H9 (cell line): Measurements from ENCODE around the gene ONECUT3. TPM values are rescaled to one million over a fixed set of nuclear protein-coding genes. Genes with fewer than 3 reads are reported as not detected.
A peak's percentile ranks its signal among the peaks of the same experiment; 100 is the strongest.

ENCODE experiments used
- DNase-seq: peaks from one replicate; pipeline ENCODE4 v3.0.0-alpha.2; 2017
- H2AFZ ChIP-seq: one replicate; pipeline ENCODE4 v1.6.1; 2013; ENCODE audit warnings: mild to moderate bottlenecking, low read length, control low read depth, moderate library complexity
- H2AK5ac ChIP-seq: 2 replicates; pipeline ENCODE4 v1.6.1; 2013; ENCODE audit warnings: low read length, control low read depth, mixed read lengths; ENCODE audit not compliant: insufficient read length
- H2BK120ac ChIP-seq: one replicate; pipeline ENCODE4 v1.6.1; 2013; ENCODE audit warnings: low read depth, mild to moderate bottlenecking, low read length, control low read depth, inconsistent platforms; ENCODE audit not compliant: poor library complexity, severe bottlenecking
- H2BK12ac ChIP-seq: 2 replicates; pipeline ENCODE4 v1.6.1; 2013; ENCODE audit warnings: low read length, control low read depth, mixed read lengths, low read depth; ENCODE audit not compliant: insufficient read length
- H2BK15ac ChIP-seq: 2 replicates; pipeline ENCODE4 v1.6.1; 2013; ENCODE audit warnings: low read depth, low read length, control low read depth
- H2BK20ac ChIP-seq: one replicate; pipeline ENCODE4 v1.6.1; 2013; ENCODE audit warnings: low read depth, mild to moderate bottlenecking, low read length, control low read depth, inconsistent platforms; ENCODE audit not compliant: poor library complexity, severe bottlenecking
- H2BK5ac ChIP-seq: 2 replicates; pipeline ENCODE4 v1.6.1; 2013; ENCODE audit warnings: low read length, control low read depth, mixed read lengths; ENCODE audit not compliant: insufficient read length
- H3K14ac ChIP-seq: 2 replicates; pipeline ENCODE4 v1.6.1; 2013; ENCODE audit warnings: low read length, control low read depth; ENCODE audit not compliant: insufficient read depth
- H3K18ac ChIP-seq: 2 replicates; pipeline ENCODE4 v1.6.1; 2013; ENCODE audit warnings: low read depth, mild to moderate bottlenecking, mixed read lengths, low read length, control low read depth; ENCODE audit not compliant: insufficient read length
- H3K23ac ChIP-seq: 2 replicates; pipeline ENCODE4 v1.6.1; 2013; ENCODE audit warnings: low read length, control low read depth, mixed read lengths, low read depth; ENCODE audit not compliant: insufficient read length
- H3K23me2 ChIP-seq: 2 replicates; pipeline ENCODE4 v1.6.1; 2013; ENCODE audit warnings: low read depth, mild to moderate bottlenecking, mixed read lengths, low read length, control low read depth; ENCODE audit not compliant: insufficient read length, poor library complexity, severe bottlenecking
- H3K27ac ChIP-seq: 2 replicates; pipeline ENCODE4 v1.5.1; 2013; ENCODE audit warnings: low read length, control low read depth, mixed read lengths, low read depth; ENCODE audit not compliant: insufficient read length
- H3K27me3 ChIP-seq: 2 replicates; pipeline ENCODE4 v1.6.1; 2013; ENCODE audit warnings: low read length, control low read depth, inconsistent platforms; ENCODE audit not compliant: insufficient read depth
- H3K4ac ChIP-seq: 2 replicates; pipeline ENCODE4 v1.6.1; 2013; ENCODE audit warnings: low read depth, mild to moderate bottlenecking, control low read depth, inconsistent platforms, low read length, moderate library complexity
- H3K4me1 ChIP-seq: 2 replicates; pipeline ENCODE4 v1.6.1; 2013; ENCODE audit warnings: low read length, control low read depth, inconsistent platforms; ENCODE audit not compliant: insufficient read depth
- H3K4me2 ChIP-seq: 2 replicates; pipeline ENCODE4 v1.6.1; 2013; ENCODE audit warnings: low read length, control low read depth, mixed read lengths; ENCODE audit not compliant: insufficient read length, insufficient read depth
- H3K56ac ChIP-seq: 2 replicates; pipeline ENCODE4 v1.6.1; 2013; ENCODE audit warnings: low read depth, mild to moderate bottlenecking, mixed read lengths, low read length, control low read depth; ENCODE audit not compliant: insufficient read length
- H3K79me1 ChIP-seq: 2 replicates; pipeline ENCODE4 v1.6.1; 2013; ENCODE audit warnings: low read depth, mild to moderate bottlenecking, moderate library complexity, low read length, control low read depth, inconsistent platforms; ENCODE audit not compliant: insufficient read depth, poor library complexity, severe bottlenecking
- H3K79me2 ChIP-seq: 2 replicates; pipeline ENCODE4 v1.6.1; 2013; ENCODE audit warnings: low read length, control low read depth, inconsistent platforms; ENCODE audit not compliant: insufficient read depth
- H3K9ac ChIP-seq: 2 replicates; pipeline ENCODE4 v1.6.1; 2013; ENCODE audit warnings: low read length, control low read depth, mixed read lengths; ENCODE audit not compliant: insufficient read length; ENCODE audit errors: extremely low read depth
- H3K9me3 ChIP-seq: one replicate; pipeline ENCODE4 v1.6.1; 2013; ENCODE audit warnings: low read depth, low read length, inconsistent platforms; ENCODE audit not compliant: control insufficient read depth
- H3T11ph ChIP-seq: one replicate; pipeline ENCODE4 v1.6.1; 2013; ENCODE audit warnings: mild to moderate bottlenecking, low read length, control low read depth, inconsistent platforms
- H4K20me1 ChIP-seq: one replicate; pipeline ENCODE4 v1.6.1; 2013; ENCODE audit not compliant: control insufficient read depth, insufficient read length, insufficient read depth
- H4K5ac ChIP-seq: 2 replicates; pipeline ENCODE4 v1.6.1; 2013; ENCODE audit warnings: low read depth, mild to moderate bottlenecking, mixed read lengths, low read length, control low read depth; ENCODE audit not compliant: insufficient read length
- H4K8ac ChIP-seq: replicated peaks from 2 replicates; pipeline ENCODE4 v1.6.1; 2013; ENCODE audit warnings: low read length, control low read depth, mixed read lengths, low read depth; ENCODE audit not compliant: insufficient read length
- H4K91ac ChIP-seq: 2 replicates; pipeline ENCODE4 v1.6.1; 2013; ENCODE audit warnings: low read depth, mild to moderate bottlenecking, moderate library complexity, mixed read lengths, low read length, control low read depth; ENCODE audit not compliant: insufficient read length
- H3K27ac Mint-ChIP-seq, 3 experiments: 2 replicates in 2 of 3; 3 replicates in 1 of 3; pipeline ENCODE4 v1.8.0; 2020 to 2021; ENCODE audit warnings: mixed read lengths in 3 of 3, mild to moderate bottlenecking in 1 of 3, moderate library complexity in 1 of 3
- H3K27me3 Mint-ChIP-seq: 2 replicates; pipeline ENCODE4 v1.8.0; 2021; ENCODE audit warnings: low read depth, mild to moderate bottlenecking, moderate library complexity, mixed read lengths
- H3K36me3 Mint-ChIP-seq, 3 experiments: 2 replicates in 2 of 3; 3 replicates in 1 of 3; pipeline ENCODE4 v1.8.0; 2020 to 2021; ENCODE audit warnings: low read depth in 3 of 3, mixed read lengths in 3 of 3; ENCODE audit not compliant: insufficient read depth in 1 of 3
- H3K4me1 Mint-ChIP-seq, 2 experiments: 2 replicates each; pipeline ENCODE4 v1.8.0; 2020; ENCODE audit warnings: mixed read lengths in 2 of 2
- H3K4me3 Mint-ChIP-seq, 2 experiments: 2 replicates in 1 of 2; 3 replicates in 1 of 2; pipeline ENCODE4 v1.8.0; 2020 to 2021; ENCODE audit warnings: mild to moderate bottlenecking in 2 of 2, mixed read lengths in 2 of 2, moderate library complexity in 1 of 2
- H3K9me3 Mint-ChIP-seq, 2 experiments: 2 replicates in 1 of 2; 3 replicates in 1 of 2; pipeline ENCODE4 v1.8.0; 2020; ENCODE audit warnings: mild to moderate bottlenecking in 2 of 2, mixed read lengths in 2 of 2, moderate library complexity in 1 of 2
- WGBS: extraction: QIAGEN DNeasy Blood & Tissue Kit; methylation state at CpG from one replicate; pipeline ENCODE4 v1.1.7; 2013; ENCODE audit warnings: missing lambda C conversion rate, low lambda C conversion rate, mixed read lengths; ENCODE audit not compliant: insufficient read length; ENCODE audit errors: extremely low coverage; 5-methylcytosine and 5-hydroxymethylcytosine counted together
- total RNA-seq: library from RNA; stranded (reverse); gene quantifications from 2 replicates; pipeline ENCODE4 v1.2.1, GENCODE V29; 2021
- TF ChIP-seq, protein P1 (sequence below): fragments of 200-600 bp; sonication (generic); conservative IDR thresholded peaks from 3 replicates; pipeline ENCODE4 v1.8.0; 2021; ENCODE audit warnings: antibody characterized with exemption, mild to moderate bottlenecking

Gene ONECUT3
- total RNA-seq, 1 experiment from 2014 or later: 0.04 TPM

DNA sequence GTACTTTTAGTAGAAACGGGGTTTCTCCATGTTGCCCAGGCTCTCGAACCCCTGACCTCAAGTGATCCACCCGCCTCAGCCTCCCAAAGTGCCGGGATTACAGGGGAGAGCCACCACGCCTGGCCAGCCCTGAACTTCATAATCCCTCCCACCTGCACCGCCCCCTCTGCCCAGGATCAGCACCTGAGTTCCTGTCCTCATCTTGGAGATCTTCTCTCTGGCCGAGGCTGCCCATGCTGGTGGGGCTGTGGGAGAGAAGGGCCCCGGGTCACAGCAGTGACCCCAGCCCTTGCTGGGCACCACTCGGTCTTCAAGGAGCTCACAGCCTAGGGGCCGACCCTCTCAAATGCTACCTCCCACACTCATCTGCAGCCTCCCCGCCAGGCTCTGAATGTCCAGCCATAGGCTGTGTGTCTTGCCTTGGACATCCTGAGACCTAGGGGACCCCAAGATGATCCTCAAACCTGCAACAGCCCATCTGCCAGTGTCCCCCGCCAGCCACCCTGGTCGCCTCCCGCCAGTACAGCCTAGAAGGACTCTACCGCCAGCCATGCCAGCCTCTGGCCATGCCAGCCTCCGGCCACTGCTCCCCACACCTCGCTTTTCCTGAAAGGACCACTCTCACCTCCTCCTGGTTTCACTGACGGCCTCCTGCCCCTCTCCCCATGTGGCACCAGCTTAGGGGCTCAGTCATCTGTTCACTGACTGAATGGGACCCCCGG is 57.3 kb downstream of the ONECUT3 start:
- TF ChIP-seq, protein P1, sequence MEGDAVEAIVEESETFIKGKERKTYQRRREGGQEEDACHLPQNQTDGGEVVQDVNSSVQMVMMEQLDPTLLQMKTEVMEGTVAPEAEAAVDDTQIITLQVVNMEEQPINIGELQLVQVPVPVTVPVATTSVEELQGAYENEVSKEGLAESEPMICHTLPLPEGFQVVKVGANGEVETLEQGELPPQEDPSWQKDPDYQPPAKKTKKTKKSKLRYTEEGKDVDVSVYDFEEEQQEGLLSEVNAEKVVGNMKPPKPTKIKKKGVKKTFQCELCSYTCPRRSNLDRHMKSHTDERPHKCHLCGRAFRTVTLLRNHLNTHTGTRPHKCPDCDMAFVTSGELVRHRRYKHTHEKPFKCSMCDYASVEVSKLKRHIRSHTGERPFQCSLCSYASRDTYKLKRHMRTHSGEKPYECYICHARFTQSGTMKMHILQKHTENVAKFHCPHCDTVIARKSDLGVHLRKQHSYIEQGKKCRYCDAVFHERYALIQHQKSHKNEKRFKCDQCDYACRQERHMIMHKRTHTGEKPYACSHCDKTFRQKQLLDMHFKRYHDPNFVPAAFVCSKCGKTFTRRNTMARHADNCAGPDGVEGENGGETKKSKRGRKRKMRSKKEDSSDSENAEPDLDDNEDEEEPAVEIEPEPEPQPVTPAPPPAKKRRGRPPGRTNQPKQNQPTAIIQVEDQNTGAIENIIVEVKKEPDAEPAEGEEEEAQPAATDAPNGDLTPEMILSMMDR: no peak
- H3K4me2 ChIP-seq: no peak overlapping the region

More for the DNA sequence above, 57.3 kb downstream of the ONECUT3 start:
- Histone ChIP-seq H4K8ac (no peak overlapping the region), H3K79me2 (no peaks in the 10 kb centered on the region), H2BK12ac (no peak overlapping the region), H2BK15ac (no peak overlapping the region), H3K27ac (no peak overlapping the region), H3K9ac (no peak overlapping the region), H3K4ac (no peak overlapping the region), H4K5ac (no peak overlapping the region), H3K9me3 (no peaks in the 10 kb centered on the region), H3K23me2 (peaks cover 3% of the 10 kb centered on the region), H2BK5ac (no peak overlapping the region), H2BK20ac (no peak overlapping the region), H3K27me3 (no peaks in the 10 kb centered on the region), H2AFZ (no peak overlapping the region), H3K4me1 (no peaks in the 10 kb centered on the region), H3T11ph (no peak overlapping the region), H3K14ac (no peak overlapping the region), H2BK120ac (no peak overlapping the region), H2AK5ac (no peak overlapping the region), H3K23ac (no peak overlapping the region), H3K18ac (no peak overlapping the region), H4K91ac (no peak overlapping the region), H4K20me1 (peaks cover 2% of the 10 kb centered on the region), H3K56ac (no peak overlapping the region), H3K79me1 (no peaks in the 10 kb centered on the region)
- H3K4me3 Mint-ChIP-seq: peak overlapping the region in 1 of 2 experiments; percentile 66; a peak in 2 of 5 replicates
- peak; percentile 26 for DNase-seq
- peaks cover 9% of the 10 kb centered on the region for H3K27me3 Mint-ChIP-seq
- H3K4me1 Mint-ChIP-seq: peaks cover 6 to 8% of the 10 kb centered on the region in 2 experiments
- 0 out of 7 replicates have a peak overlapping the region, but pooled peaks of 1 of the 3 experiments have one; percentile 63 for H3K27ac Mint-ChIP-seq
- H3K9me3 Mint-ChIP-seq: no peaks in the 10 kb centered on the region
- WGBS: no CpG with 5 or more reads among the region's 19 CpGs
- H3K36me3 Mint-ChIP-seq: peaks cover 0 to 3% (median 0%) of the 10 kb centered on the region in 3 experiments; a peak in 2 of 7 replicates
